CD14-positive monocyte (primary cell): ENCODE data around the gene FRMD6. TPM values are rescaled to one million over a fixed set of nuclear protein-coding genes. Genes with fewer than 3 reads are reported as not detected.

Experiments used
- DNase-seq, 3 donors: peaks; one replicate each; pipeline ENCODE4 v3.0.0-alpha.2; 2011 to 2022
- H2AFZ ChIP-seq: 2 replicates; pipeline ENCODE4 v1.6.0; 2012; ENCODE audit warnings: mild to moderate bottlenecking, low read depth, low read length, inconsistent platforms; ENCODE audit not compliant: insufficient read depth, poor library complexity, severe bottlenecking
- H3K27ac ChIP-seq, 2 donors: 1 replicate in 1 of 2; 2 replicates in 1 of 2; pipeline ENCODE4 v1.5.1; 2012 to 2013; ENCODE audit warnings: low read length in 2 of 2, control low read depth in 1 of 2, inconsistent platforms in 1 of 2, low read depth in 1 of 2, mild to moderate bottlenecking in 1 of 2
- H3K27me3 ChIP-seq, 2 donors: one replicate each; pipeline versions ENCODE4 v1.6.0 to v1.6.1; 2011 to 2013; ENCODE audit warnings: low read length in 2 of 2; ENCODE audit not compliant: control insufficient read depth in 2 of 2, insufficient read depth in 2 of 2
- H3K36me3 ChIP-seq, 2 donors: replicated peaks in 1 of 2; 1 replicate in 1 of 2; 2 replicates in 1 of 2; pipeline versions ENCODE4 v1.5.1 to v1.6.1; 2012 to 2013; ENCODE audit warnings: low read length in 2 of 2, control low read depth in 1 of 2, inconsistent platforms in 1 of 2, mild to moderate bottlenecking in 1 of 2; ENCODE audit not compliant: insufficient read depth in 2 of 2, control insufficient read depth in 1 of 2
- H3K4me1 ChIP-seq, 2 donors: 1 replicate in 1 of 2; 2 replicates in 1 of 2; pipeline versions ENCODE4 v1.5.1 to v1.6.1; 2012 to 2013; ENCODE audit warnings: low read length in 2 of 2, control low read depth in 1 of 2, inconsistent platforms in 1 of 2, mild to moderate bottlenecking in 1 of 2, moderate library complexity in 1 of 2; ENCODE audit not compliant: insufficient read depth in 2 of 2, control insufficient read depth in 1 of 2
- H3K4me2 ChIP-seq: replicated peaks from 2 replicates; pipeline ENCODE3; 2012; ENCODE audit warnings: low read length, moderate library complexity, mild to moderate bottlenecking; ENCODE audit not compliant: poor library complexity, severe bottlenecking; ENCODE audit errors: extremely low read depth
- H3K4me3 ChIP-seq, 3 experiments: fragments of 200-600 bp in 1 of 3; sonication (generic) in 1 of 3; replicated peaks in 1 of 3; 1 replicate in 2 of 3; 2 replicates in 1 of 3; pipeline ENCODE4 v1.5.1; 2011 to 2013; ENCODE audit warnings: low read length in 3 of 3, mild to moderate bottlenecking in 3 of 3, control low read depth in 2 of 3, low read depth in 2 of 3, inconsistent platforms in 1 of 3, moderate library complexity in 1 of 3
- H3K79me2 ChIP-seq: 2 replicates; pipeline ENCODE4 v1.6.0; 2012; ENCODE audit warnings: mild to moderate bottlenecking, control low read depth, inconsistent platforms, low read length, moderate library complexity; ENCODE audit not compliant: insufficient read depth
- H3K9ac ChIP-seq: 2 replicates; pipeline ENCODE4 v1.6.0; 2017; ENCODE audit warnings: low read length, mild to moderate bottlenecking; ENCODE audit not compliant: insufficient read depth, poor library complexity, severe bottlenecking
- H3K9me3 ChIP-seq, 2 donors: replicated peaks in 1 of 2; 1 replicate in 1 of 2; 2 replicates in 1 of 2; pipeline versions ENCODE4 v1.5.1 to v1.6.1; 2012 to 2013; ENCODE audit warnings: low read length in 2 of 2, control low read depth in 1 of 2; ENCODE audit not compliant: control insufficient read depth in 1 of 2, insufficient read depth in 1 of 2
- H4K20me1 ChIP-seq: 2 replicates; pipeline ENCODE4 v1.6.0; 2012; ENCODE audit warnings: mild to moderate bottlenecking, low read length, control low read depth, moderate library complexity; ENCODE audit not compliant: insufficient read depth
- H3K27ac Mint-ChIP-seq, 7 donors: one replicate each; pipeline ENCODE4 v1.8.0; 2020; ENCODE audit warnings: mild to moderate bottlenecking in 7 of 7, mixed read lengths in 7 of 7, moderate library complexity in 6 of 7, inconsistent platforms in 2 of 7
- H3K27me3 Mint-ChIP-seq, 3 donors: one replicate each; pipeline ENCODE4 v1.8.0; 2021 to 2022; ENCODE audit warnings: low read depth in 3 of 3, mild to moderate bottlenecking in 3 of 3, mixed read lengths in 3 of 3, moderate library complexity in 3 of 3, inconsistent platforms in 1 of 3
- H3K36me3 Mint-ChIP-seq, 2 donors: one replicate each; pipeline ENCODE4 v1.8.0; 2020; ENCODE audit warnings: mixed read lengths in 2 of 2, inconsistent platforms in 1 of 2, mild to moderate bottlenecking in 1 of 2
- H3K4me1 Mint-ChIP-seq: one replicate; pipeline ENCODE4 v1.8.0; 2020; ENCODE audit warnings: mild to moderate bottlenecking, mixed read lengths
- H3K4me3 Mint-ChIP-seq, 2 donors: one replicate each; pipeline ENCODE4 v1.8.0; 2020; ENCODE audit warnings: mild to moderate bottlenecking in 2 of 2, mixed read lengths in 2 of 2, moderate library complexity in 1 of 2
- H3K9me3 Mint-ChIP-seq, 7 donors: one replicate each; pipeline ENCODE4 v1.8.0; 2020 to 2022; ENCODE audit warnings: mixed read lengths in 7 of 7, mild to moderate bottlenecking in 6 of 7, moderate library complexity in 6 of 7, inconsistent platforms in 2 of 7
- CTCF ChIP-seq: fragments of 200-600 bp; IDR thresholded peaks from one replicate; pipeline ENCODE4 v1.8.0; 2022; ENCODE audit warnings: antibody characterized with exemption, mild to moderate bottlenecking
- WGBS: methylation state at CpG from one replicate; pipeline ENCODE4 v1.1.5; 2013; ENCODE audit warnings: missing lambda C conversion rate; ENCODE audit not compliant: insufficient coverage; 5-methylcytosine and 5-hydroxymethylcytosine counted together
- intact Hi-C, 2 donors: fragments of 100-400 bp; cut with micrococcal nuclease; formaldehyde crosslinking; loops; one replicate each; pipeline versions ENCODE4 v1.15.0 to v1.15.1; 2023
- polyA plus RNA-seq, 3 donors: library from polyadenylated mRNA; depleted of rRNA in 1 of 3; unstranded in 2 of 3; stranded (reverse) in 1 of 3; fragments of 300-500 nt in 2 of 3; fragments of >200 nt in 1 of 3; fragmentation: Illumina TruSeq in 2 of 3; gene quantifications; 1 replicate in 2 of 3; 2 replicates in 1 of 3; pipeline ENCODE4 v1.2.3, GENCODE V29; 2012 to 2021

FRMD6 gene
- polyA plus RNA-seq, 3 donors = 0.12 to 0.25 (median 0.12) TPM

- Mint-ChIP-seq H3K27me3 (peaks cover 0 to 2% (median 0%) of the 10 kb centered on the region in 3 donors), H3K27ac (no peak overlapping the region), H3K9me3 (no peaks in the 10 kb centered on the region), H3K36me3 (no peaks in the 10 kb centered on the region), H3K4me1 (no peaks in the 10 kb centered on the region), H3K4me3 (no peak overlapping the region)
- no peaks in the 10 kb centered on the region for H4K20me1 ChIP-seq
- no peak overlapping the region for H3K4me2 ChIP-seq
- H3K27me3 ChIP-seq = no peaks in the 10 kb centered on the region
- H3K9me3 ChIP-seq = no peaks in the 10 kb centered on the region
- H2AFZ ChIP-seq = no peak overlapping the region
- WGBS = 100% methylated on average over 1 of the region's 3 CpGs
- no peaks in the 10 kb centered on the region for H3K4me1 ChIP-seq
- TF ChIP-seq CTCF = no peak
- no peaks in the 10 kb centered on the region for H3K36me3 ChIP-seq
- intact Hi-C loops = no loop called here
- H3K4me3 ChIP-seq = no peak overlapping the region
- no peaks in the 10 kb centered on the region for H3K79me2 ChIP-seq
- no peak for DNase-seq
- H3K27ac ChIP-seq = no peak overlapping the region
- no peak overlapping the region for H3K9ac ChIP-seq
Observed at GRCh38 chr14:51692646-51693045, 40.9 kb downstream of the FRMD6 start.

- Histone ChIP-seq H4K20me1 (no peaks in the 10 kb centered on the region), H3K9ac (no peak overlapping the region), H3K9me3 (no peaks in the 10 kb centered on the region), H3K27me3 (no peaks in the 10 kb centered on the region), H2AFZ (no peak overlapping the region), H3K27ac (no peak overlapping the region), H3K79me2 (no peaks in the 10 kb centered on the region), H3K4me2 (no peak overlapping the region), H3K36me3 (no peaks in the 10 kb centered on the region), H3K4me1 (no peaks in the 10 kb centered on the region), H3K4me3 (no peak overlapping the region)
- no peak for DNase-seq
- H3K27ac Mint-ChIP-seq = no peak overlapping the region
- no peaks in the 10 kb centered on the region for H3K36me3 Mint-ChIP-seq
- peaks cover 0 to 2% (median 0%) of the 10 kb centered on the region in 3 donors for H3K27me3 Mint-ChIP-seq
- WGBS = 87% methylated on average over 3 of the region's 3 CpGs
- H3K9me3 Mint-ChIP-seq = no peaks in the 10 kb centered on the region
- intact Hi-C loops = no loop called here
- TF ChIP-seq CTCF = no peak
- no peaks in the 10 kb centered on the region for H3K4me1 Mint-ChIP-seq
- no peak overlapping the region for H3K4me3 Mint-ChIP-seq
Observed at GRCh38 chr14:51697848-51698247, 46.1 kb downstream of the FRMD6 start.
